Measurements from ENCODE around the gene SS18L1. TPM values are rescaled to one million over a fixed set of nuclear protein-coding genes. Genes with fewer than 3 reads are reported as not detected.

SS18L1 gene
- total and polyA plus RNA-seq, 10 of the 15 experiments (the other 5 are each of a cell fraction or from before 2014, with no cell fraction given) = 1.8 to 20.0 (median 6.6) TPM

GRCh38 chr20:62174870-62175624, 31.5 kb downstream of the SS18L1 start (continued):
- TF ChIP-seq BCLAF1 (IDR thresholded peaks at IDR 0.05) = no peak
- TF ChIP-seq TAF1 (IDR thresholded peaks at IDR 0.05; ENCODE audit: borderline replicate concordance, low read depth, low read length) = no peak
- TF ChIP-seq ATF2 (IDR thresholded peaks at IDR 0.05; ENCODE audit: low read length) = no peak
- no peak for TF ChIP-seq BACH1 (IDR thresholded peaks at IDR 0.05; ENCODE audit: borderline replicate concordance)
- TF ChIP-seq IRF4 (IDR thresholded peaks at IDR 0.05; ENCODE audit: low read depth, low read length) = no peak
- TF ChIP-seq ZBTB4 (CRISPR knock-in tag; IDR thresholded peaks at IDR 0.05) = no peak
- TF ChIP-seq BRCA1 (IDR thresholded peaks at IDR 0.05; ENCODE audit: low read depth, low read length) = no peak
- TF ChIP-seq EP300 (IDR thresholded peaks at IDR 0.05; ENCODE audit: borderline replicate concordance in 1 of 2, control insufficient read depth in 1 of 2, low read depth in 2 of 2, low read length in 2 of 2) = no peak
- TF ChIP-seq ZNF592 (IDR thresholded peaks at IDR 0.05) = no peak
- TF ChIP-seq TARDBP (IDR thresholded peaks at IDR 0.05; ENCODE audit: borderline replicate concordance) = no peak
- TF ChIP-seq PBX3 (IDR thresholded peaks at IDR 0.05; ENCODE audit: insufficient replicate concordance, low read depth, low read length) = no peak
